B cell (primary cell): ENCODE data around the gene ISCU. TPM values are rescaled to one million over a fixed set of nuclear protein-coding genes. Genes with fewer than 3 reads are reported as not detected.

Experiments
- ATAC-seq: fragments of 200-7000 bp; cut with Tn5 transposase; one replicate; pipeline ENCODE4 v1.10.0; 2021; ENCODE audit warnings: low read depth, mild to moderate bottlenecking, moderate number of reproducible peaks, moderate library complexity
- CTCF ChIA-PET: fragments of 350-600 bp; sonication (Branson Sonifier 250); formaldehyde crosslinking; loops from one replicate; lab custom pipeline; 2021; ENCODE audit warnings: antibody characterized with exemption, inconsistent platforms; lab: Charles Lee
- POLR2A ChIA-PET: fragments of 350-600 bp; sonication (Branson Sonifier 250); formaldehyde crosslinking; loops from one replicate; lab custom pipeline; 2021; ENCODE audit warnings: antibody characterized with exemption; lab: Charles Lee
- DNase-seq: peaks from one replicate; pipeline ENCODE4 v3.0.0; 2013
- H2AFZ ChIP-seq: 2 replicates; pipeline ENCODE4 v1.6.1; 2012; ENCODE audit warnings: mild to moderate bottlenecking, low read depth, low read length; ENCODE audit not compliant: insufficient read depth, poor library complexity, severe bottlenecking
- H3K27ac ChIP-seq, 2 donors: 1 replicate in 1 of 2; 2 replicates in 1 of 2; pipeline ENCODE4 v1.5.1; 2012 to 2013; ENCODE audit warnings: low read length in 2 of 2, mild to moderate bottlenecking in 2 of 2, moderate library complexity in 1 of 2
- H3K27me3 ChIP-seq, 4 experiments: fragments of 200-600 bp in 1 of 4; sonication (generic) in 1 of 4; replicated peaks in 1 of 4; 1 replicate in 2 of 4; 2 replicates in 2 of 4; pipeline versions ENCODE4 v1.6.1 to v1.7.0; 2013 to 2016; ENCODE audit warnings: low read length in 3 of 4, mild to moderate bottlenecking in 2 of 4, mixed read lengths in 1 of 4, moderate library complexity in 1 of 4; ENCODE audit not compliant: insufficient read depth in 4 of 4, control insufficient read depth in 3 of 4; ENCODE audit errors: control extremely low read depth in 1 of 4
- H3K36me3 ChIP-seq, 2 experiments: replicated peaks in 1 of 2; 1 replicate in 1 of 2; 2 replicates in 1 of 2; pipeline versions ENCODE4 v1.6.1 to v1.7.1; 2013; ENCODE audit warnings: low read length in 1 of 2; ENCODE audit not compliant: insufficient read depth in 2 of 2, control insufficient read depth in 1 of 2; ENCODE audit errors: control extremely low read depth in 1 of 2, extremely low read depth in 1 of 2
- H3K4me1 ChIP-seq, 2 donors: fragments of 200-600 bp in 1 of 2; sonication (generic) in 1 of 2; 1 replicate in 1 of 2; 2 replicates in 1 of 2; pipeline versions ENCODE4 v1.5.1 to v1.6.1; 2013 to 2017; ENCODE audit warnings: low read length in 2 of 2; ENCODE audit not compliant: control insufficient read depth in 2 of 2, insufficient read depth in 2 of 2
- H3K4me2 ChIP-seq: replicated peaks from 2 replicates; pipeline ENCODE3; 2012; ENCODE audit warnings: mild to moderate bottlenecking, low read depth, low read length; ENCODE audit not compliant: poor library complexity, severe bottlenecking
- H3K4me3 ChIP-seq, 5 experiments: fragments of 200-600 bp in 1 of 5; sonication (generic) in 1 of 5; 1 replicate in 3 of 5; 2 replicates in 2 of 5; pipeline versions ENCODE4 v1.5.1 to v1.7.0; 2011 to 2016; ENCODE audit warnings: low read length in 4 of 5, mild to moderate bottlenecking in 4 of 5, low read depth in 2 of 5, control low read depth in 1 of 5, moderate library complexity in 1 of 5; ENCODE audit not compliant: insufficient read depth in 1 of 5; ENCODE audit errors: control extremely low read depth in 1 of 5, extremely low read depth in 1 of 5
- H3K79me2 ChIP-seq: fragments of 200-600 bp; sonication (generic); one replicate; pipeline ENCODE4 v1.6.0; 2016; ENCODE audit warnings: low read length; ENCODE audit not compliant: control insufficient read depth, insufficient read depth
- H3K9ac ChIP-seq: fragments of 200-600 bp; sonication (generic); 2 replicates; pipeline ENCODE4 v1.6.1; 2017; ENCODE audit warnings: mild to moderate bottlenecking, low read length, moderate library complexity
- H3K9me3 ChIP-seq, 3 donors: one replicate each; pipeline versions ENCODE4 v1.6.1 to v1.7.1; 2013; ENCODE audit warnings: low read length in 2 of 3; ENCODE audit not compliant: control insufficient read depth in 2 of 3, insufficient read depth in 1 of 3; ENCODE audit errors: control extremely low read depth in 1 of 3
- H4K20me1 ChIP-seq: 2 replicates; pipeline ENCODE4 v1.6.0; 2012; ENCODE audit warnings: mild to moderate bottlenecking, low read length; ENCODE audit not compliant: insufficient read depth, control insufficient read depth, poor library complexity, severe bottlenecking
- H3K27ac Mint-ChIP-seq: one replicate; pipeline ENCODE4 v1.8.0; 2021; ENCODE audit warnings: mixed read lengths
- H3K27me3 Mint-ChIP-seq: one replicate; pipeline ENCODE4 v1.8.0; 2021; ENCODE audit warnings: mixed read lengths
- H3K4me1 Mint-ChIP-seq: one replicate; pipeline ENCODE4 v1.8.0; 2021; ENCODE audit warnings: mixed read lengths
- H3K4me3 Mint-ChIP-seq: one replicate; pipeline ENCODE4 v1.8.0; 2021; ENCODE audit warnings: mixed read lengths
- H3K9me3 Mint-ChIP-seq: one replicate; pipeline ENCODE4 v1.8.0; 2022; ENCODE audit warnings: mixed read lengths; ENCODE audit not compliant: insufficient read depth
- CTCF ChIP-seq: fragments of 200-600 bp; IDR thresholded peaks from one replicate; pipeline ENCODE4 v1.8.0; 2022; ENCODE audit warnings: antibody characterized with exemption, mild to moderate bottlenecking
- EZH2 ChIP-seq: IDR thresholded peaks from 2 replicates; pipeline ENCODE4 v1.6.1; 2012; ENCODE audit warnings: borderline replicate concordance, low read depth, mild to moderate bottlenecking, moderate library complexity, low read length; ENCODE audit not compliant: insufficient read depth, poor library complexity, severe bottlenecking
- WGBS: methylation state at CpG from one replicate; pipeline ENCODE4 v1.1.5; 2013; ENCODE audit warnings: missing lambda C conversion rate; ENCODE audit not compliant: insufficient coverage; 5-methylcytosine and 5-hydroxymethylcytosine counted together
- intact Hi-C: fragments of 100-400 bp; cut with micrococcal nuclease; formaldehyde crosslinking; loops from one replicate; pipeline ENCODE4 v1.10.0; 2022
- polyA plus RNA-seq: library from polyadenylated mRNA; depleted of rRNA; stranded (reverse); fragments of >200 nt; gene quantifications from 2 replicates; pipeline ENCODE4 v1.2.3, GENCODE V29; 2012
- total RNA-seq, 2 donors: library from RNA; stranded (reverse); fragments of 120-200 nt in 1 of 2; gene quantifications; 1 replicate in 1 of 2; 2 replicates in 1 of 2; pipeline versions ENCODE4 v1.2.3 to v1.2.4, GENCODE V29; 2013 to 2022

Gene ISCU
- total and polyA plus RNA-seq, 2 donors (not counting 1 experiment from before 2014, with no cell fraction given), result 173 to 209 TPM

- Histone ChIP-seq H4K20me1 (no peaks in the 10 kb centered on the region), H3K79me2 (no peaks in the 10 kb centered on the region), H3K36me3 (no peaks in the 10 kb centered on the region), H3K4me3 (no peak overlapping the region), H3K4me2 (no peak overlapping the region), H2AFZ (no peak overlapping the region), H3K9ac (no peak overlapping the region), H3K27ac (no peak overlapping the region), H3K27me3 (peaks cover 0 to 12% (median 2%) of the 10 kb centered on the region in 4 experiments), H3K9me3 (peaks cover 0 to 13% (median 5%) of the 10 kb centered on the region in 3 donors), H3K4me1 (peaks cover 14 to 24% of the 10 kb centered on the region in 2 donors)
- Mint-ChIP-seq H3K4me1 (peaks cover 33% of the 10 kb centered on the region), H3K4me3 (no peak overlapping the region), H3K9me3 (no peaks in the 10 kb centered on the region), H3K27ac (no peak overlapping the region), H3K27me3 (peaks cover 10% of the 10 kb centered on the region)
- intact Hi-C loops, result no loop called here
- ATAC-seq (no peak), DNase-seq (no peak)
- no peak for TF ChIP-seq EZH2
- no peak for TF ChIP-seq CTCF
- ChIA-PET POLR2A (no interaction called here), CTCF (interaction anchor here (0.7 to 13.8 kb wide), 11 partner anchors 9 to 339 kb away, joined by 3 to 431 read pairs (median 4); partner anchors contain the start of genes ISCU and SELPLG)
- WGBS, result 94% methylated on average over 8 of the region's 15 CpGs
Observed at GRCh38 chr12:108610856-108611605, 48.6 kb downstream of the ISCU start.
